DOHH2 (cell line): ENCODE results near the gene SHMT1.
"Not testable (repeated sequence)": the region's sequence is repeated elsewhere in the genome, so short reads cannot be mapped to it uniquely, and the experiment has no call there.

ENCODE experiments used
- H3F3A ChIP-seq: fragments of 200-600 bp; sonication (generic), shearing (Covaris generic); 2 replicates; pipeline ENCODE4 v1.6.0; 2016; ENCODE audit warnings: antibody characterized with exemption, mild to moderate bottlenecking; ENCODE audit not compliant: control insufficient read depth, insufficient read depth
- H3K27ac ChIP-seq: fragments of 200-600 bp; sonication (generic); 2 replicates; pipeline ENCODE4 v1.5.1; 2014; ENCODE audit warnings: low read depth, mild to moderate bottlenecking, low read length, moderate library complexity
- H3K27me3 ChIP-seq: fragments of 200-600 bp; sonication (generic); 2 replicates; pipeline ENCODE4 v1.6.1; 2014; ENCODE audit warnings: mild to moderate bottlenecking, low read length, mixed read lengths; ENCODE audit not compliant: control insufficient read depth
- H3K36me3 ChIP-seq: fragments of 200-600 bp; sonication (generic); 2 replicates; pipeline ENCODE4 v1.6.1; 2014; ENCODE audit warnings: mild to moderate bottlenecking, low read length, moderate library complexity, mixed read lengths; ENCODE audit not compliant: control insufficient read depth
- H3K4me1 ChIP-seq: fragments of 200-600 bp; sonication (generic); 2 replicates; pipeline ENCODE4 v1.6.1; 2014; ENCODE audit warnings: mild to moderate bottlenecking, low read length, mixed read lengths; ENCODE audit not compliant: control insufficient read depth
- H3K4me2 ChIP-seq: fragments of 200-600 bp; sonication (generic); 2 replicates; pipeline ENCODE4 v1.6.0; 2014; ENCODE audit warnings: mild to moderate bottlenecking, low read length, moderate library complexity
- H3K4me3 ChIP-seq: fragments of 200-600 bp; sonication (generic); 2 replicates; pipeline ENCODE4 v1.5.1; 2014; ENCODE audit warnings: mild to moderate bottlenecking, low read length, mixed read lengths
- H3K79me2 ChIP-seq: fragments of 200-600 bp; sonication (generic); 2 replicates; pipeline ENCODE4 v1.6.1; 2014; ENCODE audit warnings: mild to moderate bottlenecking, low read length, mixed read lengths; ENCODE audit not compliant: control insufficient read depth
- H3K9me2 ChIP-seq: fragments of 200-600 bp; sonication (generic); replicated peaks from 2 replicates; pipeline ENCODE4 v1.6.1; 2014; ENCODE audit warnings: mild to moderate bottlenecking, low read length, mixed read lengths; ENCODE audit not compliant: control insufficient read depth
- H3K9me3 ChIP-seq: fragments of 200-600 bp; sonication (generic); 2 replicates; pipeline ENCODE4 v1.6.1; 2014; ENCODE audit warnings: antibody characterized with exemption, low read length, mixed read lengths; ENCODE audit not compliant: control insufficient read depth, insufficient read depth
- H4K20me1 ChIP-seq: fragments of 200-600 bp; sonication (generic); 2 replicates; pipeline ENCODE4 v1.6.0; 2014; ENCODE audit warnings: low read depth, mild to moderate bottlenecking, antibody characterized with exemption, low read length, moderate library complexity; ENCODE audit not compliant: control insufficient read depth, insufficient read depth
- EZH2phosphoT487 ChIP-seq: fragments of 200-600 bp; sonication (generic); IDR thresholded peaks from 2 replicates; pipeline ENCODE4 v1.6.1; 2017; ENCODE audit warnings: borderline replicate concordance, mild to moderate bottlenecking, antibody characterized with exemption, low read length, moderate library complexity, mixed read lengths
- TF ChIP-seq, protein P1 (sequence below): fragments of 200-600 bp; sonication (generic); IDR thresholded peaks from one replicate; pipeline ENCODE4 v1.5.1; 2014; ENCODE audit warnings: antibody characterized with exemption, mild to moderate bottlenecking, low read depth, low read length; ENCODE audit not compliant: poor library complexity, severe bottlenecking

SHMT1 gene

DNA sequence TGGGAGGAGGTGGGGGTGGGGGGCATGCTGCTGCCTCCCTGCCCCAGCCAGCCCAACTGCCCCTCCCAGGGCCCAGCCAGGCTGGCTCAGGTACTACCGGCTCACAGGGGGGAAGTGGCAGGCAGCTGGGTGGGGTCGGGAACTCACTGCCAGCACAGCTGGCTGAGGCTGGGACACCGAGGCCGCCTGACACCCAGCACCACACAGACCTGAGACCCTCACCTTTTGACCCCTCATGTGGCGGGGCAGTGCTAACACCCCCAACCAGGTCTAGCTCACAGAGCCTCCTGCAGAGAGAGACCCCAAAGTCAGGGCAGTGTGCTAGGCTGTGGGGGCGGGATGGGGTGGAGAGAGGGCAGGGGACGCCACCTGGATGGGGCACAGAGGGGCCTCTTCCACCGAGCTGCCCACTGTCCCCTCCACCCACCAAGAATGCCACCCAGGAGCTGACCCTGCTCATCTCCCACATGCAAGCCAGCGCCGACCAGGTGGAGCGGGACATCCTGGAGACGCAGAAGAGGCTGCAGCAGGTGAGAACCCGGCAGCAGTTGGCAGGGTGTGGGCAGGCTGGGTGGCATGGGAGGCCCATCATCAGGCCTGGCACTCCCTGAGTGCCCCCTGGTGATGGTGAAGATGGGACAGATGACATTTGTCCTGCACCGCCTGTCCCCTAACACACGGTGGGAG is 17.3 kb upstream of the SHMT1 start:
- Histone ChIP-seq H3K27me3 (peaks cover 4% of the 10 kb centered on the region; the same call in 1 of the 2 replicates), H3K4me3 (no peak overlapping the region), H3K27ac (no peak overlapping the region), H3F3A (no peaks in the 10 kb centered on the region), H3K4me2 (no peak overlapping the region), H3K9me2 (no peaks in the 10 kb centered on the region), H3K4me1 (no peaks in the 10 kb centered on the region), H3K36me3 (no peaks in the 10 kb centered on the region), H4K20me1 (no peaks in the 10 kb centered on the region), H3K9me3 (no peaks in the 10 kb centered on the region), H3K79me2 (no peaks in the 10 kb centered on the region)
- TF ChIP-seq EZH2phosphoT487: no peak
- TF ChIP-seq, protein P1, sequence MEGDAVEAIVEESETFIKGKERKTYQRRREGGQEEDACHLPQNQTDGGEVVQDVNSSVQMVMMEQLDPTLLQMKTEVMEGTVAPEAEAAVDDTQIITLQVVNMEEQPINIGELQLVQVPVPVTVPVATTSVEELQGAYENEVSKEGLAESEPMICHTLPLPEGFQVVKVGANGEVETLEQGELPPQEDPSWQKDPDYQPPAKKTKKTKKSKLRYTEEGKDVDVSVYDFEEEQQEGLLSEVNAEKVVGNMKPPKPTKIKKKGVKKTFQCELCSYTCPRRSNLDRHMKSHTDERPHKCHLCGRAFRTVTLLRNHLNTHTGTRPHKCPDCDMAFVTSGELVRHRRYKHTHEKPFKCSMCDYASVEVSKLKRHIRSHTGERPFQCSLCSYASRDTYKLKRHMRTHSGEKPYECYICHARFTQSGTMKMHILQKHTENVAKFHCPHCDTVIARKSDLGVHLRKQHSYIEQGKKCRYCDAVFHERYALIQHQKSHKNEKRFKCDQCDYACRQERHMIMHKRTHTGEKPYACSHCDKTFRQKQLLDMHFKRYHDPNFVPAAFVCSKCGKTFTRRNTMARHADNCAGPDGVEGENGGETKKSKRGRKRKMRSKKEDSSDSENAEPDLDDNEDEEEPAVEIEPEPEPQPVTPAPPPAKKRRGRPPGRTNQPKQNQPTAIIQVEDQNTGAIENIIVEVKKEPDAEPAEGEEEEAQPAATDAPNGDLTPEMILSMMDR: no peak

GRCh38 chr17:18379246-18380146 is 16.1 kb upstream of the SHMT1 start:
- Histone ChIP-seq H3K4me1 (no peaks in the 10 kb centered on the region), H3K9me3 (no peaks in the 10 kb centered on the region), H3K27me3 (peaks cover 4% of the 10 kb centered on the region; the same call in 1 of the 2 replicates), H3K4me3 (no peak overlapping the region), H3F3A (no peaks in the 10 kb centered on the region), H3K4me2 (no peak overlapping the region), H3K79me2 (no peaks in the 10 kb centered on the region), H4K20me1 (no peaks in the 10 kb centered on the region), H3K9me2 (no peaks in the 10 kb centered on the region), H3K27ac (no peak overlapping the region), H3K36me3 (no peaks in the 10 kb centered on the region)
- TF ChIP-seq, protein P1: no peak
- no peak for TF ChIP-seq EZH2phosphoT487

- not testable (repeated sequence) for H3K4me3 ChIP-seq
Observed at GRCh38 chr17:18378614-18379013, 15.3 kb upstream of the SHMT1 start.

DNA sequence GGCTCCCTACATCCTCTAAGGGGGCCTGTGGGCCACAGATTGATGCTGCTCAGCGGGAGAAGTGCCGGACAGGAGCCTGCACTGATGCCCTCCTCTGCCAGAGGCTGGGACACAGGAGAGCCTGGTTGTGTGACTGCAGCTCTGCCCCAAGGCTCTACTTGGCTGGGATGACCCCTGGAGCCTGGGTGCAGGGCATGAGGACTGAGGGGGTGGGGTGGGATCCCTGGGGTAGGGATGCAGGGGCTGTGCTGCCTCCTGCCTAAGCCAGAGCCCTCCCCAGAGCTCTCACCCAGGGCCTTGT is 14.8 kb upstream of the SHMT1 start:
- H3K27me3 ChIP-seq: no peaks in the 10 kb centered on the region; the same call in 1 of the 2 replicates
- TF ChIP-seq, protein P1: no peak
- TF ChIP-seq EZH2phosphoT487: no peak
- H3K4me2 ChIP-seq: no peak overlapping the region
- H3K36me3 ChIP-seq: no peaks in the 10 kb centered on the region
- no peak overlapping the region for H3K27ac ChIP-seq
- H3F3A ChIP-seq: no peaks in the 10 kb centered on the region
- H3K9me3 ChIP-seq: no peaks in the 10 kb centered on the region
- H3K79me2 ChIP-seq: no peaks in the 10 kb centered on the region
- no peaks in the 10 kb centered on the region for H3K9me2 ChIP-seq
- no peaks in the 10 kb centered on the region for H3K4me1 ChIP-seq
- no peak overlapping the region for H3K4me3 ChIP-seq
- H4K20me1 ChIP-seq: no peaks in the 10 kb centered on the region

More at GRCh38 chr17:18378614-18379013, 15.3 kb upstream of the SHMT1 start:
- H3F3A ChIP-seq, H3K36me3 ChIP-seq, H3K9me2 ChIP-seq, H3K9me3 ChIP-seq, H3K79me2 ChIP-seq, H4K20me1 ChIP-seq, H3K4me2 ChIP-seq, H3K27me3 ChIP-seq, H3K4me1 ChIP-seq, H3K27ac ChIP-seq: not testable (repeated sequence)
